Natural killer cell treated with Interleukin-12 subunit alpha and Interleukin-12 subunit beta and Interleukin-15 and Interleukin-18, amount 100 ng/mL, for 72 hours (primary cell): Measurements from ENCODE around the gene CHRNG. TPM values are rescaled to one million over a fixed set of nuclear protein-coding genes. Genes with fewer than 3 reads are reported as not detected.
A peak's percentile ranks its signal among the peaks of the same experiment; 100 is the strongest.
"Not testable (repeated sequence)": the region's sequence is repeated elsewhere in the genome, so short reads cannot be mapped to it uniquely, and the experiment has no call there.

ENCODE experiments used
- ATAC-seq, 2 donors: fragments of 150-1000 bp; cut with Tn5 transposase in 1 of 2; sonication (Bioruptor Pico), chemical (Tn5 transposase) in 1 of 2; 2 replicates each; pipeline ENCODE4 v1.10.0; 2021
- DNase-seq: peaks from one replicate; pipeline ENCODE4 v3.0.0; 2022; ENCODE audit warnings: low spot score
- H3K27ac Mint-ChIP-seq, 2 donors: 1 replicate in 1 of 2; 2 replicates in 1 of 2; pipeline ENCODE4 v1.8.0; 2022; ENCODE audit warnings: mixed read lengths in 2 of 2, mild to moderate bottlenecking in 1 of 2, moderate library complexity in 1 of 2
- H3K27me3 Mint-ChIP-seq, 2 donors: 1 replicate in 1 of 2; 2 replicates in 1 of 2; pipeline ENCODE4 v1.8.0; 2022; ENCODE audit warnings: mixed read lengths in 2 of 2
- H3K36me3 Mint-ChIP-seq: one replicate; pipeline ENCODE4 v1.8.0; 2022; ENCODE audit warnings: mixed read lengths
- H3K4me1 Mint-ChIP-seq, 2 donors: 1 replicate in 1 of 2; 2 replicates in 1 of 2; pipeline ENCODE4 v1.8.0; 2022; ENCODE audit warnings: low read depth in 2 of 2, mixed read lengths in 2 of 2, mild to moderate bottlenecking in 1 of 2
- H3K4me3 Mint-ChIP-seq: one replicate; pipeline ENCODE4 v1.8.0; 2022; ENCODE audit warnings: mixed read lengths
- H3K9me3 Mint-ChIP-seq: 2 replicates; pipeline ENCODE4 v1.8.0; 2022; ENCODE audit warnings: mixed read lengths
- total RNA-seq, 2 donors: library from RNA; stranded (reverse); gene quantifications; one replicate each; pipeline ENCODE4 v1.2.3, GENCODE V29; 2022

Gene CHRNG
- total RNA-seq, 2 donors from 2014 or later = not detected

DNA sequence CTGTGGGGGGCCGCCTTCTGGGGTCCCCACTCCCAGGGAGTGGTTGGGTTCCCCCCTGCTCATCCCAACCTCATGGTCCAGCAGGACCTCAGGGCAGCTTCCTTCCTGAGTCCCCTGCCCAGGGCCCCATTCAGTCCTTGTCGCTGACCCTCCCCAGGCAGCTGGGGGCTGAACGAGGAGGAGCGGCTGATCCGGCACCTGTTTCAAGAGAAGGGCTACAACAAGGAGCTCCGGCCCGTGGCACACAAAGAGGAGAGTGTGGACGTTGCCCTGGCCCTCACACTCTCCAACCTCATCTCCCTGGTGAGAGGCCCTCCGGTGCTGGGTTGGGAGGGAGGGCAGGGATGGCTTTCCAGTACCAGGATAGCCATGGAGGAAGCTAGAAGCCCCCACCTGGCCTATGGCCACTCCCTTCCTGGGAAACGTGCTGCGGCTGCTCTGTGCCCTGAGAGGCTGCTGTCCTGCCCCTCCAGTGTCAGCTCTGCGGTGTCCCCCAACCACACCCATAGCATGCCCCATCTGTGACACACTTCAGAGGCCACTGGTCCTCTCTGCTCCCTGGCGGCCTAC is 13.0 kb upstream of the CHRNG start:
- H3K9me3 Mint-ChIP-seq = no peaks in the 10 kb centered on the region
- peaks cover 0 to 20% of the 10 kb centered on the region in 2 donors for H3K27me3 Mint-ChIP-seq
- no peaks in the 10 kb centered on the region for H3K36me3 Mint-ChIP-seq
- DNase-seq (no peak), ATAC-seq (no peak)
- no peak overlapping the region for H3K27ac Mint-ChIP-seq
- H3K4me3 Mint-ChIP-seq = no peak overlapping the region
- H3K4me1 Mint-ChIP-seq = peaks cover 13 to 18% of the 10 kb centered on the region in 2 donors

GRCh38 chr2:232527905-232528470 is 11.5 kb upstream of the CHRNG start:
- H3K27me3 Mint-ChIP-seq = peaks cover 0 to 21% of the 10 kb centered on the region in 2 donors
- peak overlapping the region in 1 of 2 donors; percentile 75 for H3K27ac Mint-ChIP-seq
- ATAC-seq = no peak

DNA sequence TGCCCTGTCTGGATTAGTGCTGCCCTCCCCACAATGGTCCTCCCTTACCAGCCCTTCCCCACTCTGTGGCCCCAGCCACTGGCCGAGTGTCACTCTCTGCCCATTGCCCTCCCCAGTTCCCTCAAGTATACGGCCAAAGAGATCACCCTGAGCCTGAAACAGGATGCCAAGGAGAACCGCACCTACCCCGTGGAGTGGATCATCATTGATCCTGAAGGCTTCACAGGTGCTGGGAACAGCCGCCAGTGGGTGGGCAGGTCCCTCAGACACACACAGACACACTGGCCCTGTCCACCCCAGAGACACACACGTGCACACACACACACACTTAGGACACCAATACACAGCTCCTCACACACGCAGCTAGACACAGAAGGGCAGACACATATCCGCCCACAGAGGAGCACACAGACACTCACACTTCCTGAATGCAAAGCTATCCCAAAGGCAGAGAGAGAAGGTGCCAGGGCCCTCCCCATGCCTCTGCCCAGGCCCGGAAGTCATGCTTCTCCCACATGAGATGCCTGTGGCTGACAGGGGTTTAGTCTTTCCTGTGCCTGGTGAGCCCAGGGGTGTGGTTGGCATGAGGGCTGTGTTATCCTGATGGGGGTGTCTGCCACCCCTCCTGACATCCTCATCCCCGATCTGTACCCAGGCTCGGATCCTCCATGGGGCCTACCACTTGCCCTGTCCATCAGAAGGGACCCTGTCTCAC is 10.6 kb upstream of the CHRNG start:
- Mint-ChIP-seq H3K9me3 (no peaks in the 10 kb centered on the region), H3K36me3 (no peaks in the 10 kb centered on the region), H3K27me3 (peaks cover 0 to 17% of the 10 kb centered on the region in 2 donors), H3K27ac (peak overlapping the region in 1 of 2 donors; percentile 75), H3K4me1 (peaks cover 13 to 19% of the 10 kb centered on the region in 2 donors), H3K4me3 (peak overlapping the region; percentile 7)
- no peak for DNase-seq
- ATAC-seq = peak; percentile 2 to 4

More at GRCh38 chr2:232527905-232528470, 11.5 kb upstream of the CHRNG start:
- DNase-seq = no peak
- Mint-ChIP-seq H3K9me3 (no peaks in the 10 kb centered on the region), H3K4me1 (peaks cover 13 to 19% of the 10 kb centered on the region in 2 donors), H3K36me3 (no peaks in the 10 kb centered on the region), H3K4me3 (no peak overlapping the region)

GRCh38 chr2:232529806-232530547 is 9.5 kb upstream of the CHRNG start:
- H3K27ac Mint-ChIP-seq = no peak overlapping the region
- ATAC-seq (no peak), DNase-seq (no peak)
- no peak overlapping the region for H3K4me3 Mint-ChIP-seq
- no peaks in the 10 kb centered on the region for H3K36me3 Mint-ChIP-seq
- no peaks in the 10 kb centered on the region for H3K9me3 Mint-ChIP-seq
- peaks cover 0 to 10% of the 10 kb centered on the region in 2 donors for H3K27me3 Mint-ChIP-seq
- peaks cover 13 to 14% of the 10 kb centered on the region in 2 donors for H3K4me1 Mint-ChIP-seq

DNA sequence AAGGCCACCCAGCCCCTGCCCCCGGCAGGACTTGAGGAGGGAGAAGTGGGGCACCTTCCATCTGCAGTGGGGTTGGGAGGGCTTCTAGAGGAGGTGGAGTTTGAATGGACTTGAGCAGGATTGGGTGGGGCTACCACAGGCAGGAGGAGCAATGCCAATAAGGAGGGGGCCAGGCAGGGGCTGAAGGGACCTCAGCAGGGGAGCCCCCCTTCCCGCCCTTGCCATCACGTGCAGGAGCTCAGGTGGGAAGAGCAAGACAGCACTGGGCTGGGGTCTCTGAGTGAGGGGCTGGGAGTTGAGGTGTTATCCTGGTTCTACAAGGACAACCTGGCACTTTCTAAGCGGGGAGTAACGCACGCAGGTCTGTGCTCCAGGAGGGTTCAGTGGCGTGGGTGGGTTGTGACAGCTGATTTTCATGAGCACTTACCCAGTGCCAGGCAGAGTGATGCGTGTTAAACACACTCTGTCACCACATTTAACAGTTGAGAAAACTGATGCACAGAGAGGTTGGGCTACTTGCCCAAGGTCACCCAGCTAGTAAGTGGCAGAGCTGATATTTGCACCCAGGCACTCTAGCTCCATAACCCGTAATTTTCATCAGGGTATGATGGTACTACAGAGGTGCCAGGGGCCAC is 8.7 kb upstream of the CHRNG start:
- peaks cover 13 to 14% of the 10 kb centered on the region in 2 donors for H3K4me1 Mint-ChIP-seq
- no peak for DNase-seq
- no peak for ATAC-seq
- H3K27me3 Mint-ChIP-seq = peaks cover 0 to 10% of the 10 kb centered on the region in 2 donors
- H3K9me3 Mint-ChIP-seq = no peaks in the 10 kb centered on the region
- H3K27ac Mint-ChIP-seq = no peak overlapping the region
- H3K4me3 Mint-ChIP-seq = no peak overlapping the region
- H3K36me3 Mint-ChIP-seq = no peaks in the 10 kb centered on the region

- Mint-ChIP-seq H3K36me3 (no peaks in the 10 kb centered on the region), H3K4me3 (no peak overlapping the region), H3K4me1 (peaks cover 13 to 14% of the 10 kb centered on the region in 2 donors), H3K27me3 (peaks cover 7 to 12% of the 10 kb centered on the region in 2 donors), H3K9me3 (no peaks in the 10 kb centered on the region), H3K27ac (no peak overlapping the region)
- ATAC-seq (no peak), DNase-seq (peak; percentile 25)
Measured at GRCh38 chr2:232532419-232532818, 7.1 kb upstream of the CHRNG start.

DNA sequence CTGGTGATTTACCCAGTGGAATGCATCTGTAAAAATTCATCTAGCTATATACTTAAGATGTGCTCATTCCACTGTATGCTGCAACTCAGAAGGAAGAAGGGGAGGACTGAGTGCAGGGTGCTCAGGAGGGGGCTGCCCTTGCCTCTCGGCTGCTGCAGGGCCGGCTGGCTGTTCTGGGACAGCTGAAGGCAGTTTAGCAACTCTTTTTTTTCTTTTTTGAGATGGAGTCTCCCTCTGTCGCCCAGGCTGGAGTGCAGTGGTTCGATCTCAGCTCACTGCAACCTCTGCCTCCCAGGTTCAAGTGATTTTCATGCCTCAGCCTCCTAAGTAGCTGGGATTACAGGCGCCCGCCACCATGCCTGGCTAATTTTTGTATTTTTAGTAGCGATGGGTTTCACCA is 6.7 kb upstream of the CHRNG start:
- not testable (repeated sequence) for H3K36me3 Mint-ChIP-seq, H3K9me3 Mint-ChIP-seq, H3K4me3 Mint-ChIP-seq, H3K27ac Mint-ChIP-seq, ATAC-seq
- peak; percentile 18 for DNase-seq
- Mint-ChIP-seq H3K27me3 (peaks cover 7 to 13% of the 10 kb centered on the region in 2 donors), H3K4me1 (peaks cover 13 to 14% of the 10 kb centered on the region in 2 donors)

GRCh38 chr2:232533944-232534710 is 5.4 kb upstream of the CHRNG start:
- no peak overlapping the region for H3K4me3 Mint-ChIP-seq
- DNase-seq = peak; percentile 15
- no peak overlapping the region for H3K27ac Mint-ChIP-seq
- H3K9me3 Mint-ChIP-seq = no peaks in the 10 kb centered on the region
- H3K36me3 Mint-ChIP-seq = no peaks in the 10 kb centered on the region
- peaks cover 12 to 15% of the 10 kb centered on the region in 2 donors for H3K27me3 Mint-ChIP-seq
- no peak for ATAC-seq
- H3K4me1 Mint-ChIP-seq = peaks cover 1 to 12% of the 10 kb centered on the region in 2 donors

GRCh38 chr2:232534940-232535651 is 4.4 kb upstream of the CHRNG start:
- H3K4me1 Mint-ChIP-seq = peaks cover 0 to 10% of the 10 kb centered on the region in 2 donors
- peaks cover 12 to 15% of the 10 kb centered on the region in 2 donors for H3K27me3 Mint-ChIP-seq
- H3K27ac Mint-ChIP-seq = no peak overlapping the region
- H3K36me3 Mint-ChIP-seq = no peaks in the 10 kb centered on the region
- DNase-seq (no peak), ATAC-seq (no peak)
- no peaks in the 10 kb centered on the region for H3K9me3 Mint-ChIP-seq
- H3K4me3 Mint-ChIP-seq = no peak overlapping the region

- no peaks in the 10 kb centered on the region for H3K36me3 Mint-ChIP-seq
- no peaks in the 10 kb centered on the region for H3K9me3 Mint-ChIP-seq
- H3K27ac Mint-ChIP-seq = no peak overlapping the region
- H3K4me3 Mint-ChIP-seq = no peak overlapping the region
- H3K27me3 Mint-ChIP-seq = peaks cover 12 to 15% of the 10 kb centered on the region in 2 donors
- peaks cover 0 to 10% of the 10 kb centered on the region in 2 donors for H3K4me1 Mint-ChIP-seq
- no peak for DNase-seq
- no peak for ATAC-seq
Measured at GRCh38 chr2:232535761-232536530, 3.5 kb upstream of the CHRNG start.

DNA sequence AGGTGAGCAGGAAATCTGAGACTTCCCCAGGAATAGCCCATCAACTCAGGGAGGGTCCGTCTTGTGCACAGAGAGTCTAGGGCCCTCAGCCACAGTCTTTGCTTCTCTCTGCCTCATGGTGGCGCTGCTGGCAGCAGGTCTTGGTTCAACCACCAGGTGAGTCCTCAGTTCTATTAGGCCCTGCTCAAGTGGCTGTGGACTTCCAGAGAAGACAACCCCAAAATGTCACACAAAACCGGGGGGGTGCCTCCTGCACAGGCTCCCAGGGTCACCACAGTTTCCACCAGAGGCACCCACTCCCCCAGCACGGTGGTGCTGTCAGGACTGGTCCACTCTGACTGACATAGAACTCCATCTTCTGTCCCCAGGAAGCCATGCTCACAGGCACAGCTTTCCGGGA is 2.4 kb upstream of the CHRNG start:
- DNase-seq (no peak), ATAC-seq (no peak)
- H3K27me3 Mint-ChIP-seq = peaks cover 12 to 15% of the 10 kb centered on the region in 2 donors
- no peak overlapping the region for H3K4me3 Mint-ChIP-seq
- no peaks in the 10 kb centered on the region for H3K9me3 Mint-ChIP-seq
- peaks cover 0 to 10% of the 10 kb centered on the region in 2 donors for H3K4me1 Mint-ChIP-seq
- H3K36me3 Mint-ChIP-seq = no peaks in the 10 kb centered on the region
- H3K27ac Mint-ChIP-seq = no peak overlapping the region

- Mint-ChIP-seq H3K4me1 (peaks cover 0 to 10% of the 10 kb centered on the region in 2 donors), H3K27ac (no peak overlapping the region), H3K9me3 (no peaks in the 10 kb centered on the region), H3K4me3 (no peak overlapping the region), H3K36me3 (no peaks in the 10 kb centered on the region), H3K27me3 (peaks cover 12 to 15% of the 10 kb centered on the region in 2 donors)
- no peak for ATAC-seq
- no peak for DNase-seq
Measured at GRCh38 chr2:232537499-232537898, 2.0 kb upstream of the CHRNG start.
